ENCODE results near the gene RAB15.
"Not testable (repeated sequence)": the region's sequence is repeated elsewhere in the genome, so short reads cannot be mapped to it uniquely, and the experiment has no call there.

Gene RAB15

GRCh38 chr14:64934338-64934929 is 37.7 kb downstream of the RAB15 start:
- no peak for DNase-seq

- DNase-seq: no peak
Measured at GRCh38 chr14:64932231-64932630, 39.9 kb downstream of the RAB15 start.

- no peak for DNase-seq
Measured at GRCh38 chr14:64931123-64931522, 41.0 kb downstream of the RAB15 start.

GRCh38 chr14:64930085-64930843 is 41.9 kb downstream of the RAB15 start:
- no peak for DNase-seq

GRCh38 chr14:64929014-64929359 is 43.1 kb downstream of the RAB15 start:
- DNase-seq: no peak

- peak; percentile 22 for DNase-seq
Measured at GRCh38 chr14:64928239-64929013, 43.7 kb downstream of the RAB15 start.

GRCh38 chr14:64927031-64927430 is 45.1 kb downstream of the RAB15 start:
- no peak for DNase-seq

GRCh38 chr14:64926398-64926995 is 45.6 kb downstream of the RAB15 start:
- no peak for DNase-seq

- no peak for DNase-seq
Measured at GRCh38 chr14:64923015-64923414, 49.1 kb downstream of the RAB15 start.

GRCh38 chr14:64920465-64920864 is 51.7 kb downstream of the RAB15 start:
- no peak for DNase-seq

GRCh38 chr14:64919618-64920017 is 52.5 kb downstream of the RAB15 start:
- DNase-seq: no peak

GRCh38 chr14:64919215-64919614 is 52.9 kb downstream of the RAB15 start:
- DNase-seq: no peak

- no peak for DNase-seq
Measured at GRCh38 chr14:64918216-64918615, 53.9 kb downstream of the RAB15 start.

- DNase-seq: no peak
Measured at GRCh38 chr14:64915797-64916196, 56.3 kb downstream of the RAB15 start.

GRCh38 chr14:64915029-64915424 is 57.1 kb downstream of the RAB15 start:
- DNase-seq: no peak

GRCh38 chr14:64914237-64915028 is 57.7 kb downstream of the RAB15 start, which contains the start of gene CHURC1:
Gene CHURC1 (plus strand): TSS chr14:64914455. CDS start chr14:64914496, 41 bp downstream.
- peak; percentile 98 for DNase-seq

- DNase-seq: not testable (repeated sequence)
Measured at GRCh38 chr14:64913477-64913876, 58.7 kb downstream of the RAB15 start.

GRCh38 chr14:64912261-64912660 is 59.9 kb downstream of the RAB15 start:
- no peak for DNase-seq

- no peak for DNase-seq
Measured at GRCh38 chr14:64910847-64911495, 61.2 kb downstream of the RAB15 start.

GRCh38 chr14:64906022-64906421 is 66.1 kb downstream of the RAB15 start:
- DNase-seq: no peak

- DNase-seq: no peak
Measured at GRCh38 chr14:64899958-64900357, 72.2 kb downstream of the RAB15 start.

All from activated CD4-positive, alpha-beta T cell treated with anti-CD3 and anti-CD28 coated beads, Interleukin-10, Interleukin-2, amounts not matched to agents 100 ng/mL and 50 ng/mL, durations not matched to agents 16 hours and 8 hours (primary cell).